GM12891 (cell line): ENCODE results near the gene SLC22A14.

Experiments used
- POLR2A ChIP-seq: IDR thresholded peaks from 2 replicates; pipeline ENCODE4 v1.6.1; 2011; ENCODE audit warnings: low read depth, low read length, control low read depth
- POLR2AphosphoS5 ChIP-seq: IDR thresholded peaks from 2 replicates; pipeline ENCODE4 v1.6.1; 2011; ENCODE audit warnings: low read depth, low read length, control low read depth
- POU2F2 ChIP-seq: IDR thresholded peaks from 2 replicates; pipeline ENCODE4 v1.6.1; 2011; ENCODE audit warnings: low read depth, mild to moderate bottlenecking, control low read depth, low read length, moderate library complexity
- TAF1 ChIP-seq: IDR thresholded peaks from 2 replicates; pipeline ENCODE4 v1.6.1; 2011; ENCODE audit warnings: low read depth, low read length, control low read depth

DNA sequence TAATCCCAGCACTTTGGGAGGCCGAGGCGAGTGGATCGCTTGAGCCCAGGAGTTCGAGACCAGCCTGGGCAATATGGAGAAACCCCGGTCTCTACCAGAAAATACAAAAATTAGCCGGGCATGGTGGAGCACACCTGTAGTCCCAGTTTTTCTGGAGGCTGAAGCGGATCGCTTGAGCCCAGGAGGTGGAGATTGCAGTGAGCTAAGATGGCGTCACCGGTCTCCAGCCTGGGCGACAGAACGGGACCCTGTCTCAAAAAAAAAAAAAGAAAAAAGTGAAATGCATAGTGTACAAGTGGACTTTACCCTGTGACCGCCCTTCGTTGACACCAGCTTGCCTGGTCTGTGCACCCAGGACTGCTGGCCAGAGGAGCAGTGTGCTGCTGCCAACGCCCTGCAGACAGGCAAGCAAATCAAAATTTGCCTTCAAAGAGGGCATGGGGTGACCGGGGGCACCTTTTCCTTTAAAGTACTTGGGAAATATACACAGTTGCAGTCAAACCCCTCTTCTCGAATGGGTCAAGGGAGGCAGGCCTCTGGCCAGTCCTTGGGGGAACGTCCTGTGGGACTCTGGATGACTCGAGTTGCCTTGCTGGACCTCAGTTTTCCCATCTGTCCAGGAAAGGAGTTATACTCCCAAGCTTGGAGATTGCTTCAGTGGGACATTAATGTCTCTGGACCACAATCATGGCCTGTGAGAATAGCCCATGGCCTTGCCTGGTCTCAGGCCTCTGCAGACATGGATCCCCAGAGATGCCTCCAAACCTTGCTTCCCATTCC, 65.5 kb downstream of the SLC22A14 start:
- TF ChIP-seq POLR2A, result no peak
- TF ChIP-seq POLR2AphosphoS5, result no peak
- TF ChIP-seq TAF1, result no peak
- TF ChIP-seq POU2F2, result no peak
